Endothelial cell of umbilical vein (primary cell): ENCODE results near the gene NINJ2. TPM values are rescaled to one million over a fixed set of nuclear protein-coding genes. Genes with fewer than 3 reads are reported as not detected.

ENCODE experiments used
- BruUV-seq: library from RNA; stranded (reverse); fragments of 400-500 nt; replicated peaks from 2 replicates; lab custom pipeline; 2021; lab: Mats Ljungman, UMichigan
- CTCF ChIA-PET: fragments of 300-600, 350-600 bp; sonication (Branson Sonifier 250); formaldehyde crosslinking; loops from one replicate; lab custom pipeline; 2021; ENCODE audit warnings: antibody characterized with exemption, inconsistent platforms; lab: Charles Lee
- POLR2A ChIA-PET: fragments of 300-600, 350-600 bp; sonication (Branson Sonifier 250); formaldehyde crosslinking; loops from one replicate; lab custom pipeline; 2021; ENCODE audit warnings: antibody characterized with exemption, inconsistent platforms; lab: Charles Lee
- DNase-seq: peaks from one replicate; pipeline ENCODE4 v3.0.0-alpha.2; 2011; ENCODE audit warnings: low read depth, low spot score
- FAIRE-seq: peaks from 2 replicates; lab custom pipeline; 2011; peaks lifted over from hg19 to GRCh38; lab: Jason Lieb, UNC
- H2AFZ ChIP-seq: 2 replicates; pipeline ENCODE4 v1.6.0; 2012; ENCODE audit warnings: low read depth, low read length, control low read depth, inconsistent platforms
- H3K27ac ChIP-seq: 2 replicates; pipeline ENCODE4 v1.5.1; 2011; ENCODE audit warnings: low read depth, mild to moderate bottlenecking, control low read depth, low read length, moderate library complexity; ENCODE audit not compliant: insufficient read depth
- H3K27me3 ChIP-seq, 2 experiments: 2 replicates each; pipeline versions ENCODE4 v1.6.0 to v1.6.1; 2011; ENCODE audit warnings: low read length in 2 of 2, mixed read lengths in 1 of 2; ENCODE audit not compliant: control insufficient read depth in 2 of 2, insufficient read depth in 2 of 2
- H3K36me3 ChIP-seq, 2 experiments: 2 replicates in 1 of 2; 3 replicates in 1 of 2; pipeline ENCODE4 v1.5.1; 2011; ENCODE audit warnings: low read length in 2 of 2, mild to moderate bottlenecking in 1 of 2, moderate library complexity in 1 of 2; ENCODE audit not compliant: control insufficient read depth in 2 of 2, insufficient read depth in 2 of 2; ENCODE audit errors: extremely low read depth in 1 of 2
- H3K4me1 ChIP-seq: 3 replicates; pipeline ENCODE4 v1.5.1; 2011; ENCODE audit warnings: mild to moderate bottlenecking, low read length; ENCODE audit not compliant: control insufficient read depth, insufficient read depth; ENCODE audit errors: extremely low read depth
- H3K4me2 ChIP-seq: 2 replicates; pipeline ENCODE4 v1.6.1; 2011; ENCODE audit warnings: low read length, control low read depth, mixed read lengths; ENCODE audit not compliant: insufficient read depth
- H3K4me3 ChIP-seq, 3 experiments: fragments of 200-600 bp in 1 of 3; sonication (generic), shearing (Covaris generic) in 1 of 3; replicated peaks in 1 of 3; 2 replicates each; pipeline ENCODE4 v1.5.1; 2011 to 2016; ENCODE audit warnings: control low read depth in 3 of 3, low read length in 3 of 3, mild to moderate bottlenecking in 2 of 3, inconsistent platforms in 1 of 3, low read depth in 1 of 3, moderate library complexity in 1 of 3; ENCODE audit not compliant: insufficient read depth in 1 of 3
- H3K79me2 ChIP-seq: 2 replicates; pipeline ENCODE4 v1.6.0; 2012; ENCODE audit warnings: low read length, inconsistent platforms; ENCODE audit not compliant: control insufficient read depth, insufficient read depth
- H3K9ac ChIP-seq: replicated peaks from 2 replicates; pipeline ENCODE3; 2011; ENCODE audit warnings: low read length, control low read depth; ENCODE audit not compliant: insufficient read depth; ENCODE audit errors: extremely low read depth
- H3K9me1 ChIP-seq: replicated peaks from 3 replicates; pipeline ENCODE4 v1.6.0; 2011; ENCODE audit warnings: mild to moderate bottlenecking, low read length; ENCODE audit not compliant: control insufficient read depth, insufficient read depth; ENCODE audit errors: extremely low read depth
- H3K9me3 ChIP-seq: replicated peaks from 2 replicates; pipeline ENCODE4 v1.5.1; 2012; ENCODE audit warnings: low read length, inconsistent platforms; ENCODE audit not compliant: control insufficient read depth, insufficient read depth
- H4K20me1 ChIP-seq: replicated peaks from 2 replicates; pipeline ENCODE3; 2011; ENCODE audit warnings: mild to moderate bottlenecking, low read length; ENCODE audit not compliant: control insufficient read depth, insufficient read depth; ENCODE audit errors: extremely low read depth
- EZH2 ChIP-seq: IDR thresholded peaks from 2 replicates; pipeline ENCODE4 v1.6.1; 2012; ENCODE audit warnings: borderline replicate concordance, low read depth, mild to moderate bottlenecking, moderate library complexity, low read length, inconsistent platforms; ENCODE audit not compliant: severe bottlenecking
- FOS ChIP-seq: IDR thresholded peaks from 2 replicates; pipeline ENCODE4 v1.6.1; 2011; ENCODE audit warnings: mild to moderate bottlenecking, low read length, moderate library complexity, borderline replicate concordance; ENCODE audit not compliant: insufficient read depth
- GATA2 ChIP-seq: IDR thresholded peaks from 2 replicates; pipeline ENCODE4 v1.7.0; 2011; ENCODE audit warnings: low read depth, mild to moderate bottlenecking, moderate library complexity, mixed read lengths, low read length; ENCODE audit not compliant: insufficient read length, insufficient read depth
- JUN ChIP-seq: IDR thresholded peaks from 2 replicates; pipeline ENCODE4 v1.6.1; 2011; ENCODE audit warnings: borderline replicate concordance, low read depth; ENCODE audit not compliant: insufficient read length, insufficient read depth
- MAX ChIP-seq: IDR thresholded peaks from 2 replicates; pipeline ENCODE4 v1.6.1; 2011; ENCODE audit not compliant: insufficient read depth, insufficient read length
- MYC ChIP-seq: IDR thresholded peaks from one replicate; pipeline ENCODE4 v1.6.1; 2011; ENCODE audit warnings: mild to moderate bottlenecking, low read depth, low read length
- POLR2A ChIP-seq: IDR thresholded peaks from 2 replicates; pipeline ENCODE4 v1.6.1; 2012; ENCODE audit warnings: low read depth, mild to moderate bottlenecking, control low read depth, low read length
- POLR2AphosphoS5 ChIP-seq: IDR thresholded peaks from 2 replicates; pipeline ENCODE4 v1.6.1; 2012; ENCODE audit warnings: low read depth, mild to moderate bottlenecking, control low read depth, low read length, moderate library complexity; ENCODE audit not compliant: insufficient read depth
- dilution Hi-C: fragments of 300-500 bp; cut with MboI; formaldehyde crosslinking; loops from one replicate; pipeline ENCODE4 v1.15.0; 2019; ENCODE audit warnings: low sequenced_read_pairs; ENCODE audit not compliant: extremely low pct_ligation_motif_present
- intact Hi-C: fragments of 100-400 bp; cut with micrococcal nuclease; formaldehyde crosslinking; loops from one replicate; pipeline ENCODE4 v1.10.0; 2022
- polyA plus RNA-seq, 4 experiments: library from polyadenylated mRNA; depleted of rRNA in 3 of 4; stranded (reverse) in 3 of 4; unstranded in 1 of 4; fragments of >200 nt; gene quantifications; 2 replicates each; pipeline versions ENCODE4 v1.2.1 to v1.2.3, GENCODE V29; 2011 to 2012; ENCODE audit warnings: missing spikeins in 1 of 4
- total RNA-seq: library from RNA; stranded (reverse); gene quantifications from 2 replicates; pipeline ENCODE4 v1.2.3, GENCODE V29; 2021
- TF ChIP-seq, protein P1 (sequence below), 2 donors: IDR thresholded peaks; 1 replicate in 1 of 2; 2 replicates in 1 of 2; pipeline ENCODE4 v1.5.1; 2011; ENCODE audit warnings: low read length in 2 of 2, mild to moderate bottlenecking in 2 of 2, moderate library complexity in 2 of 2, control low read depth in 1 of 2, inconsistent platforms in 1 of 2, low read depth in 1 of 2; ENCODE audit not compliant: insufficient read depth in 1 of 2; ENCODE audit errors: extremely low read depth in 1 of 2

Gene NINJ2
- total and polyA plus RNA-seq, 2 donors (not counting 3 experiments of a cell fraction or from before 2014, with no cell fraction given), result 0.75 to 4.4 TPM

DNA sequence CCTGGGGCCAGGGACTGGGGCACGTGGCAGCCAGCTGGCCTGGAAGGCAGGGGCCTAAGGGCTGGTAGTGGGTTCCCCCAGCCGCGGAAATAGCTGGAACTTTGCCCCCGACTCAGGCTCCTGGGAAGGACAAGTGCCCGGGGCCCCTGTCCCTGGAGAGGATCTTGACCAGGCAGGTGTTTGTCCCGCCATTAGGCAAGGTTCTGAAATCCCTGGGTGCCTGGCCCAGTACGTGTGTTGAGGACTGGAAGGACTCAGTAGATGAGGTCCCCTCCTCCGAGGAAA is 109.3 kb downstream of the NINJ2 start:
- H4K20me1 ChIP-seq, result no peaks in the 10 kb centered on the region
- H3K27me3 ChIP-seq, result peaks cover 0 to 9% of the 10 kb centered on the region in 2 experiments
- FAIRE-seq (no peak), DNase-seq (no peak)
- intact Hi-C loops (no loop called here), dilution Hi-C loops (no loop called here)
- H3K4me1 ChIP-seq, result no peaks in the 10 kb centered on the region
- TF ChIP-seq POLR2A (no peak), MYC (no peak), EZH2 (no peak), FOS (no peak), JUN (no peak), GATA2 (no peak), POLR2AphosphoS5 (no peak), MAX (no peak)
- TF ChIP-seq, protein P1, sequence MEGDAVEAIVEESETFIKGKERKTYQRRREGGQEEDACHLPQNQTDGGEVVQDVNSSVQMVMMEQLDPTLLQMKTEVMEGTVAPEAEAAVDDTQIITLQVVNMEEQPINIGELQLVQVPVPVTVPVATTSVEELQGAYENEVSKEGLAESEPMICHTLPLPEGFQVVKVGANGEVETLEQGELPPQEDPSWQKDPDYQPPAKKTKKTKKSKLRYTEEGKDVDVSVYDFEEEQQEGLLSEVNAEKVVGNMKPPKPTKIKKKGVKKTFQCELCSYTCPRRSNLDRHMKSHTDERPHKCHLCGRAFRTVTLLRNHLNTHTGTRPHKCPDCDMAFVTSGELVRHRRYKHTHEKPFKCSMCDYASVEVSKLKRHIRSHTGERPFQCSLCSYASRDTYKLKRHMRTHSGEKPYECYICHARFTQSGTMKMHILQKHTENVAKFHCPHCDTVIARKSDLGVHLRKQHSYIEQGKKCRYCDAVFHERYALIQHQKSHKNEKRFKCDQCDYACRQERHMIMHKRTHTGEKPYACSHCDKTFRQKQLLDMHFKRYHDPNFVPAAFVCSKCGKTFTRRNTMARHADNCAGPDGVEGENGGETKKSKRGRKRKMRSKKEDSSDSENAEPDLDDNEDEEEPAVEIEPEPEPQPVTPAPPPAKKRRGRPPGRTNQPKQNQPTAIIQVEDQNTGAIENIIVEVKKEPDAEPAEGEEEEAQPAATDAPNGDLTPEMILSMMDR (IDR thresholded peaks at IDR 0.05; ENCODE audit: extremely low read depth in 1 of 2, insufficient read depth in 1 of 2, low read depth in 1 of 2, low read length in 2 of 2), result no peak
- ChIA-PET CTCF (interaction anchor here (0.6 to 1.4 kb wide), 2 partner anchors 102 to 112 kb away, joined by 3 to 6 read pairs; no protein-coding TSS in a partner anchor), POLR2A (no interaction called here)
- no peaks in the 10 kb centered on the region for H3K9me1 ChIP-seq
- no peak overlapping the region for H3K27ac ChIP-seq
- H2AFZ ChIP-seq, result no peak overlapping the region
- H3K4me2 ChIP-seq, result no peak overlapping the region
- H3K79me2 ChIP-seq, result no peaks in the 10 kb centered on the region
- no peak overlapping the region for H3K4me3 ChIP-seq
- BruUV-seq, result no TSS peak
- H3K36me3 ChIP-seq, result no peaks in the 10 kb centered on the region
- no peaks in the 10 kb centered on the region for H3K9me3 ChIP-seq
- no peak overlapping the region for H3K9ac ChIP-seq
